H1 (cell line): ENCODE measurements around the gene AVPI1. TPM values are rescaled to one million over a fixed set of nuclear protein-coding genes. Genes with fewer than 3 reads are reported as not detected.

Source experiments
- CHD7 ChIP-seq: fragments of 300-600 bp; sonication (generic); IDR thresholded peaks from 2 replicates; pipeline ENCODE4 v1.7.1; 2012; ENCODE audit warnings: low read length, moderate library complexity, mild to moderate bottlenecking, inconsistent platforms; ENCODE audit not compliant: insufficient replicate concordance
- polyA plus RNA-seq, 7 experiments: library from polyadenylated mRNA; depleted of rRNA in 3 of 7; stranded (reverse) in 5 of 7; unstranded in 2 of 7; fragments of >200 nt in 5 of 7; fragments of 200-250 nt in 2 of 7; gene quantifications; 1 replicate in 5 of 7; 2 replicates in 1 of 7; 4 replicates in 1 of 7; pipeline versions ENCODE4 v1.2.1 to v1.2.3, GENCODE V29; 2011 to 2013; ENCODE audit warnings: missing spikeins in 2 of 7, mixed read lengths in 2 of 7
- total RNA-seq: library from RNA; stranded (reverse); fragmentation: NEBNext Ultra II Directional; extraction: Animal tissue kit (Norgen Biotek cat#: 25700); gene quantifications from 2 replicates; pipeline ENCODE4 v1.2.1, GENCODE V29; 2021

AVPI1 gene
- total and polyA plus RNA-seq, 2 of the 8 experiments (the other 6 are each of a cell fraction or from before 2014, with no cell fraction given) = 9.0 to 13.5 TPM

GRCh38 chr10:97675222-97675621, 11.8 kb downstream of the AVPI1 start (continued):
- no peak for TF ChIP-seq CHD7
- TF ChIP-seq, all 59 proteins: peak for 0
